GM18498 (cell line): ENCODE data around the gene MYO3A.

Source experiments
- ATAC-seq: cut with Tn5 transposase; IDR thresholded peaks from one replicate; pipeline ENCODE4 v1.9.1; 2021; ENCODE audit warnings: mild to moderate bottlenecking, moderate library complexity; ENCODE audit not compliant: unreplicated experiment

The MYO3A gene

DNA sequence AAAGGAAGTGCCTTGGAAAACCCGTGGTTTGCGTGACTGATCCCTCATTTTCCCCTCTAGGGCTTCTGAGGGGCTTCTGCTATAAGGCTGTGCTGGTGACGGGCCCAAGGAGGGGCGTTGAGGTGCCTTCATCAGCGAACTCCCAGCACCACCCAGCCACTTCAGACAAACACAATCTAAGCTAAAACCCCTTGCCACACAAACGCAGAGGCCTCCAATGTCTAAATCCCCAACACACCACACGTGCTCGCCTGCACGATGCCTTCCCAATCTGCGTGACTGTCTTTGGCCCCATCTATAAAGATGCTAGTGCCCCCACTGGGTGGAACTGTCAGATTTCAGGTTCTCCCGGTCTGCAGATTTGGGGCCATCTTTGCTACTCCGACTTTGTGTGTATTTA lies 278.5 kb downstream of the MYO3A start:
- no peak for ATAC-seq

DNA sequence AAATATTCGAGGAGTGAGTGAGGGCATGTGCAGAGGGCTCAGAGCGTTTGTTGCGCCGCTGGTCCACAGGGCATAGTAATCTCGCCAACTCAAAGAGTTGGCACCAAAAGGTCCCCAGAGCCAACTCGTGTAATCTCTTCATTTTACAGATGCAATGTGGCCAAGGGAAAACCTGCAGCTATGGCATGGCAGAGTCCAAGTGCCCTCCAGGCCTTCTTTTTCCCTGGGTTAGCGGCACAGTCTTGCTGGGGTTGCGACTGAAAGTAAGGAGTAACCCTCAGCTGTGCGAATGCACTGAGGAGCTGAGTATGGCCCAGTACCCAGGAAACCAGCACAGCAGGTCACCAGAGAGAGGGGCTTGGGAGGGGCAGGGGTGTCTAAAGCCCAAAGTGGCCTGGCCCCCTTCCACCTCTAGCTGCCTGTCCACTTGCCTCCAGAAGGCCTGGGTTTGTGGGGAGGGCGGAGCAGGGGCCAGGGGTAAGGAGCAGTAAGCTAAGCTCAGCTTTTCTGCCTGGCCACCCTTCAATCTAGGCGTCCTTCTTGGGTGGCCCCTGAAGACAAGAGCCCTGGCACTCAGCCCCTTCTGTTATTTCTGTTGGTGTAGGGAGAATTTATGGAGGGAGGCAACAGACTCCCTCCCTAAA lies 279.2 kb downstream of the MYO3A start:
- ATAC-seq = no peak

DNA sequence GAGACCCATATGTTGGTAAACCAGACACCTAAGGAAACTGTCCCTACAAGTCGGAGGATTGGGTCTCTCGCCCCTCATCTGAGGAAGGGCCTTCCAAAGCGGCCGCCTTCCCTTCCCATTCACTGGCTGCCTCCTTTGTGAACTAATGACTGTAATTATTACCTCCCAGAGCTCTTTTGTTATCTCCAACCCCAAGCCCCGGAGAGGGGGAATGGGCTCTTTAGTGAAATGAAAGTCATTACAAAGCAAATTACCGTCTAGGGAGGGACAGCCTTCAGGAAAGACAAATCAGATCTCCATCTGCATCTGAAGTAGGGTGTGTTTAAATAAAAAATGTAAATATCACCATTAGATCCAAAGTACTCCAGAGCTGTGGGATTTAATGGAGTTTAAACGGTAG lies 280.0 kb downstream of the MYO3A start:
- no peak for ATAC-seq

DNA sequence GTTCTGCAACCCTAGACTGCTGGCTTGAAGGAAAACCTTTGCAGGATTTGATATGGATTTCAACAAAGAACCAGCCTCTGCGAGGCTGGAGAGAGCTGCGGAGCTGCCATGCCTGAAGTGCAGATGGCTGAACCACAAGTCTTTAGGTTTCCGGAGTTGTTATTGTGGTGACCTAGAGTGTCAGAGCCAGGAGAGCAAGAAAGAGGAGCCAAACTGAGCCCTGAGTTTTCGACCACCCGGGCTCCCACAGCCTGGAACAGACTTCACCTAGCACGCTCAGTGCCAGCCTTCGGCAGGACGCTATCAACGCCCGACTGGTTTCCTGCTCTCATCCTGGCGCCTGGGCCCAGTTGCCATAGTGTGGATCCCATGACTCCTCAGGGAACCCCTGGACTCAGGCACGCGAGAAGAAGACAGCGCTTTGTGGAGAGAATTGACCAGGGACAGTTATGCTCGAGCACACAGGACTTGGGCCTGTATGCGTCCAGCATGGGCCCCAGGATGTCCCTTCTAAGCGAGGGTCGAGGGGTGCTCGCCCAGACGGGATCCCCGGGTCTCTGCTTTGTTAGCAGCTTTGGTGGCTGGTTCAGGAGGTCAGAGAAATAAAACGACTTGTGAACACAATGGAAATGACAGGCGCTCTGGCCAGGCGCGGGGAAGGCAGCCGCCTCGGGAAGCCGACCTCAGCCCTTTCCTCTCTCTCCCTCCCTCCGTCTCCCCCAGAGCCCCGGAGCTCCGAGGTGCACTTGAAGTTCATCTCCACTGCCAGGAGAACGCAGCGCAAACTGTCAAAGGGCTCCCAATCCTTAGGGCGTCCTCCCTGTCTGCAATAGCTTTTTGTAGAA lies 280.7 kb downstream of the MYO3A start:
- no peak for ATAC-seq

DNA sequence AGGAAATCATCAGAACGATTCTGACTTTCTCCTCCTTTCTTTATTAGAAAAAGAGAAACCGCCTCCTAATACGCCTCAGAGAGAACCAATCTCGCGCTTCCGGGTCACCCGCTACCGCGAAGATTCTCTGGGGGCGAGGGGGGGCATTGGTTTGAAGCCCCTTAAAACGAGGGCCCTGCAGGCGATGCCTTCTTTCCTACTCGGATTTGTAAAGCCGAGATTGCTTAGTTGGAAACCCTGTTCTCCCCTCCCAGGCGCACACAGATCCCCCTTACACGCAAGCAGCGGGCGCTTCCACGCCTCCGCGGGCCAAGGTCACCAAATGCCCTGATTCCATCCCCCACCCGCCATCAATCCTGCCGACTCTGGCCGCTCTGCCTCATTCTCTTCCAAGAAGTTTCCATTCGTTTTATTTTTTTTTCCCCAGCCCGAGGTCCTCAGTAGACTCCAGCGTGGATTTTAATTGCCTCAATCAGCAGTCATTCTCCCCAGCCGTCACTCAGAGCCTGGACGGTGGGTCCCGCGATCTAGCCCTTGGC lies 281.4 kb downstream of the MYO3A start:
- ATAC-seq = no peak

DNA sequence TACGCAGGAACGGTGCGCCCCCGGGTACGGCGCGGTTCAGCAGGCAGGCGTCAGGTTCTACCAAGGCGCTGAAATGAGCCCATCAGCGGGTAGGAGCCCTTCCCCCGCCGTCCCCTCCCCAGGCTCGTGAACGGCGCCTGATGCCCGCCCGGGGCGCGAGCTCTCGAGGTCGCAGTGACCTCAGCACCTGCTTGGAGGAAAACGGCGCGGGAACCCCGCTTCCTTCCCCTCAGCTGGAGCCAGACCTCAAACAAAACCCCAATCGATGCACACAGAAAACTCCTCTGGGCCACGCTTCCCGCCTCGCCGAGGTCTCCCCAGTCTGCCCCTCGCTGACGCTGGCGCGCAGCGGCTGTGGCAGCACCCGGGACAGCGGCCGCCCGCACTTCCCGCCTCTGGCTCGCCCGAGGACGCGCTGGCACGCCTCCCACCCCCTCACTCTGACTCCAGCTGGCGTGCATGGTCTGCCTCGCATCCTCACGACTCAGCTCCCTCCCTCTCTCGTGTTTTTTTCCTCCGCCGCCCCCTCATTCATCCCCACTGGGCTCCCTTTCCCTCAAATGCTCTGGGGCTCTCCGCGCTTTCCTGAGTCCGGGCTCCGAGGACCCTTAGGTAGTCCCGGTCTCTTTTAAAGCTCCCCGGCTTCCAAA lies 282.0 kb downstream of the MYO3A start:
- no peak for ATAC-seq

DNA sequence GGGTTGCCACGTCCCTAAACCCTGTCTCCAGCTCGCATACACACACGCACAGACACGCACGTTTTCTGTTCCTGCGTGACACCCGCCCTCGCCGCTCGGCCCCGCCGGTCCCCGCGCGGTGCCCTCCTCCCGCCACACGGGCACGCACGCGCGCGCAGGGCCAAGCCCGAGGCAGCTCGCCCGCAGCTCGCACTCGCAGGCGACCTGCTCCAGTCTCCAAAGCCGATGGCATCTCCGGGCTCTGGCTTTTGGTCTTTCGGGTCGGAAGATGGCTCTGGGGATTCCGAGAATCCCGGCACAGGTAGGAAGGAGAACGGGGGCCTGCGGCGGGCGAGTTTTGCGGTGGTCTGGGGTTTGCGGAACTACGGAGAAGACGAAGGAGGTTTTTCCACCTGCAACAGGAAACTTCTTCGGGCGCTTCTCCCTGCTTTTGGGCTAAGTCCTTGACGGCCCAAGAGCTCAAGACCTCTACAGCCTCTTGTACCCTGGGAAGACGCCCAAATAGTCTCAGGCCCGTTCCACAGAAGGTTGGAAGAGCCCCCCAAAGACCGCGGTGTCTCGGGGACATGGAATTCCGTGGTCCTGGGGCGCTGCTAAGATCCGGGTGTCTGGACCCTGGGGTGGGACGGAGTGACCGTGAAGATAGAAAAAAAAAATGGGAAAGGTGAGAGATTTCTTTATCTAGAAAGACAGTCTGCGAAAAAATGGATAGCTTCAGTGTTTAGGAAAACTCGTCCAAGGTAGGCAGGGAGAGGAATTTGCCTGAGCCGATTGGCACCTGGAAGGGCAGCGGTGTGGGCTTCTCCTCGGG lies 282.8 kb downstream of the MYO3A start, which contains the start of gene GAD2:
TSS of gene GAD2 (plus strand) at position 190 of the 811 bp plus-strand sequence. CDS start at position 226, 36 bp downstream.
- ATAC-seq = no peak

DNA sequence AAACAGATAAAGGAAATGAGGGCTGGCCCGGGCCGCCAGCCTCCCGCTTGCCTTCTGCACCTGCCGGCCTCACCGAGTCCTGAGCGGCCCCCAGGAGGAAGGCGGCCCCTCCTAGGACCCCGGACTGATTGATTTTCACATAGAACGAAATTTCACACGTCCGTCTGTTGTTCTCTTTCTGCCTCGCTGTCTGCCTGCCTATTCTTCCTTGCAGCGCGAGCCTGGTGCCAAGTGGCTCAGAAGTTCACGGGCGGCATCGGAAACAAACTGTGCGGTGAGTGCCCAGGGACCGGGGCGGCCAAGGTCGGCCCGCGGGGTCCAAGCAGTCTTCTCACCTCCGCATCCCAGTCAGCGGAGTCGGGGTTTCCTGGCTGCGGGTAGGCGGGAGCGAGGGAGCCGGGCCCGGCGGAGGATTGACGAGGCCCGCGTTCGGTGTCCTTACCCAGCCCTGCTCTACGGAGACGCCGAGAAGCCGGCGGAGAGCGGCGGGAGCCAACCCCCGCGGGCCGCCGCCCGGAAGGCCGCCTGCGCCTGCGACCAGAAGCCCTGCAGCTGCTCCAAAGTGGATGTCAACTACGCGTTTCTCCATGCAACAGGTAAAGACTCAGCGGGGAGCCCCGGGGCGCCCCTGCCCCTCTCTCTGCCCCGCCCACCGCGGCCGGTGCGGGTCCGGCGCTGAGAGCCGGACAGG lies 283.5 kb downstream of the MYO3A start:
- ATAC-seq = no peak

DNA sequence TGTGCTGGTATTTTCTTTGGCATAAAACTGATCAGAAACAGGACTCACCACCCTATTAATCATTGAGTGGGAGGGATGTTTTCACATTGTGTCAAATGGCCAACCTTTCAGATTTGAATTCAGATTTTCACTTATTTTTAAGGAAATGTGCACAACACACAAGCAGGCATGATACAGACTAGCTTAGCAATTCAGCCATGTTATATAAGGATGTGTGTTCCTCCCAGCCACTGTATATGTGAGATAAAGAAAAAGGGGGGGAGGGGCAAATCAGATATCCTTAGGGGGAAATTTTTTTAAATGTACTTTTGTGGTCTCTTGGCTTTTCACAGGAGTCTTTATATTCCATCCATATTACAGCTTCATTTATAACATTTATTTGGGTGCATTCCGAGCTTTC lies 285.6 kb downstream of the MYO3A start:
- ATAC-seq = no peak

DNA sequence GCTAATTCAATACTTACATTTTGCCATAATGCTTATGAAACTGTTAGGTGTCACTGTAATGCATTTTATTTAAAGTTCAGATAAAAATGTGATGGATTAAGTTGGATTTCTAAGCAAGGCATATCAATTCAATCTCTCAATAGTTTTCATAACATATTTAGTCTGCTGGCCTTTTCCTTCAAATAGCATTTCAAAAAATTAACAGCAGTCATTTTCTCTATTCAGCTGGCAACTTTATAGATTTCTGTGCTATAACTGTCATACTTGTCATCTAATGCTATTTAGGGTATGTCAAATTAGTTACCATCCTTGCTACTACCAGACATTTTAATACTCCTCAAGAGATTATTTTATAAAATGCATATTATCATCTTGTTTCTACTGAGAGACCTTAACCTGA lies 286.9 kb downstream of the MYO3A start:
- no peak for ATAC-seq

DNA sequence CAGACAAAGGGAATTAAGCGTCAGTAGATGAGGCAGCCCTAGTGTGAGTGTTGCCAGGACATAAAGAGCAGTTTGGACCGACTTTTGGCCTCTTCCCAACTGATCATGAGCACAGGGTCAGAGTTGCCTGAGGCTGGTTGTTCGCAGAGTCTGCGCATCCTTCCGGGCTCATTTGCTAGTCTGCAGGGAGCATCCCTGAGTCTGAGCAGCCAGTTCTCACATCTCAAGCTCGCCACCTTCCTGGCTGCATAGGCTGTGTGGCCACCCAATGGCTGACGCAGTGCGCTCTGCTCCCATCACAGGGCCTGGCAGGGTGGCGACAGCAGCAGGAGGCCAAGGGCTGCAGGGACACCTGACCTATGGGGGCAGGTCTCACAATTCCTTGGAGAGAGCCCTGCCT lies 287.5 kb downstream of the MYO3A start:
- no peak for ATAC-seq

DNA sequence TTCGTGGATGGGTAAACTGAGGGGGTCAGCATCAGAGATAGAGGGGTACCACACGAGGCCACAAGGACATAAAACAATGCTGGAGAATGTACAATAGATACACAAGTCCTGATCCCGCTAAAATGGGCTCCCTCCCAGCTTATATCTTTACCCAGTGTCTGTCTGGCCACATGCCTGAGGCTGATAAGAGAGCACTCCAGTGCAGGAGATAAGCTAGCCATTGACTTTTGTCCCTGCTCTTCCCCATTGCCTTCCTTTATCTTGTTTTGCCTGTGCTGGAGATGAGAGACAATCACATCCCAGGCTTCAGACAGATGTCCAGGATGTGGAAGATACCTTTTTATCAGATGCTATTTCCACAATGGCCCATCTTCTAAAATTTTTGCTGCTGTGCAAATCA lies 288.5 kb downstream of the MYO3A start:
- no peak for ATAC-seq

DNA sequence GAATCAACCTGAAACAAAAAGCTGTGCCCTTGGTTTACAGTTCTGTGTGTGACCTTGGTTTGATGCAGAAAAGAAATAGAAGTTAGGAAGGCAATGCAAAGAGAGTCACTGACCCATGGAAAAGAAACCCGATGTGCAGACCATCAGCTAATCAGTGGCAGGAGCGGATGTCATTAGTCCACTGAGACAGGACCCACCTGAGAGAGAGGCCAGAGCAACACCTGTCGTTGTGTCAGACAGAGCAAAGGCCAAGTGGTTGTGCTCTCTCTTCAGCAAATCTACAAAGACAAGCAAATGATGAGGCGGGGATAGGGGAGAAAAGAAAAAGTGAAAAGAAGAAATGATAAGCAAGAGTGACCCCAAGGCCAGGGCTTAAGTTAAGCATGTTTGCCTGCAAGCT lies 291.3 kb downstream of the MYO3A start:
- ATAC-seq = no peak

DNA sequence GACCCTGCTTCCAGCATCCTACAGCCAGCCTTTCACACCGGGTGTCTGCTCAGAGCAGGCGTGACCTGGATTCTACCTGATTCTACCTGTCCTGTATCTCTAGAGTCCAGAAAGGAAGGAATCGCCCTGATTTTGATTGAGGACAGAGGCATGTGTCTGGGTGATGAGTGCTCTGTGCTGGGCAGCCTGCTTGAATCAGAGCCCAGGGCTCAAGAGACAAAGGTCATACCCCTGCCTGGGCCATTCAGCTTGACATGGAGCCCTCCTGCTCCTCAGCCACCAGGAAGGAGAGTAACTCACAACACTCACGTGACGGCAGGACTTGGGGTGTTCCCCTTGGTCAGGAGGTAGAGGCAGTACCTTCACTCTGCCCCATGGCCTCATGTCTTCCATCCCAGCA lies 293.8 kb downstream of the MYO3A start:
- no peak for ATAC-seq

DNA sequence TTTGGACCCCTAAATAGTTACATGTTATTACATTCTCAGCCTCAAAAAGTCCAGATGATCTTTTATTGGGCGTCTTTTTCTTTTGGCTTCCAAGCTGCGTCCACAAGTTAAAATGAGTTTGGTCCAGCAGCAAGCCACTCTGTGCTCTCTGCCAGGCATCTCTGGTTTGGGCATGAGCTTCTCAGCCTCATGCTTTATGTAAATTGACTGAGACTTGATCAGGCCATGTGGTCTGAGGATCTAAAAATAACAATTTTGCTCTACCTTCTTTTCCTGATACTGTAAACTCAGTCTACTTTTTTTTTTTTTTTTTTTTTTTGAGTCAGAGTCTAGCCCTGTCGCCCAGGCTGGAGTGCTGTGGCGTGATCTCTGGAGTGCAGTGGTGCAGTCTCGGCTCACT lies 298.1 kb downstream of the MYO3A start:
- no peak for ATAC-seq

DNA sequence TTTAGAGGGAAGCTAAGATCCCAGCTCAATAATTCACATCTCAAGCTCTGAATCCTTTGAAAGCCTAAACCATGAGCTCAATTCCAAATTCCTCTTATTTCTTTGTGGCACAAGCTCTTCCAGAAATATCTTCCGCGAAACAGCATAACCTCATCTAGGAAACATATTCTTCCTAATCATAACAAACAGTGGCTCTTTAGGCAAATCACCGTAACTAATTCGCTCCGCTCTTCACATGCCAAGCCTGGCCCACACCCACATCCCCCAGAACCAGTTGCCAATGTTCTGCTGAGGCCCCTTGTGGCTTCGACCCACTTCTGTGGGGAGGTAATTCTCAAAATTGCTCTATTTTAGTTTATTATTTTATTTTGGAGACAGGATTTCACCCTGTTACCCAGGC lies 301.7 kb downstream of the MYO3A start:
- no peak for ATAC-seq

DNA sequence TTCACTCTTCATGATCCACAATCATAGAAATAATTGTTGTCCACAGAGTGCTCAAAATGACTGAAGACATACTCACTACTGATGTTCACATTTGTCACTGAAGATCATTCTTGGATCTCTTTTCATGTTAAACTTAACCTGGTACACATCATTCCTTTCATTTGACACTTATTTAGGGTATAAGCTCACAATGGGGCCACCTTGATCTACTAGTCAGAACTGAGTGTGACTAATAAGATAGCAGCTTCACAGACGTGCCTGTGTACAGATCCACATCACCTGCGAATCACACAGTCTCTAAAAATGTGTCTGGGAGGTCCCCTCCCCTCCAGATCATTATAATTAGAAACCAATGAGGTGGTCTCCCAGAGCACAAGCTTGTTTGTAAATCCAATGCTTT lies 304.3 kb downstream of the MYO3A start:
- ATAC-seq = no peak

DNA sequence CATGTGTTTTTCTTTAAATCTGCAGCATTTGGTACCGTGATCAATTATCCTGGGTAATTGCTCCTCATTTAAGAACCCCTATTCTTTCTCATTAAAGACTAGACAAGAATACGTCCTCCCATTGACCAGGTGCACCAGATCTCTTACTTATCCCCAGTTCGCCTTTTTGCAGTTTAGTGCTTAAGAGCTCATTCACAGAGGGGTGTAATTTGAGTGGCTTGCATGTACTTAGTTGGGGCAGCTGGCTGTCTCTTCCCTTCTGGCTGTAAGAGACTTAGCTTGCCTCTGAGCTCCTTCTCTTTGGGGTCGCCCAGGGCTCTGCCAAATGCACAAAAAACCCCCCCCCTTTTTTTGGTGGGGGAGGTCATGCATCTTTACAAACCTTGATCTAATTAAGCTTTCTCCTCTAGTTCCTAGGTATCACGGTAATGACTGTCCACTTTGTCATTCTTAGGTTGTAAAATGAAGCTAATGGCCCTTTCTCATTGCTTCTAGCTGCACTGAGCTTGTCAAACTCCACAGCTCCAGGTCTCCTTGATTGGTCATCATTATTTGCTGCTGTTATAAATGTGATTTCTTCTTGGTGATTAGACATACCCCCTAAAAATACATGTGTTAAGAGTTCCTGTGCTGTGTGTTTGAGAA lies 308.8 kb downstream of the MYO3A start:
- no peak for ATAC-seq

DNA sequence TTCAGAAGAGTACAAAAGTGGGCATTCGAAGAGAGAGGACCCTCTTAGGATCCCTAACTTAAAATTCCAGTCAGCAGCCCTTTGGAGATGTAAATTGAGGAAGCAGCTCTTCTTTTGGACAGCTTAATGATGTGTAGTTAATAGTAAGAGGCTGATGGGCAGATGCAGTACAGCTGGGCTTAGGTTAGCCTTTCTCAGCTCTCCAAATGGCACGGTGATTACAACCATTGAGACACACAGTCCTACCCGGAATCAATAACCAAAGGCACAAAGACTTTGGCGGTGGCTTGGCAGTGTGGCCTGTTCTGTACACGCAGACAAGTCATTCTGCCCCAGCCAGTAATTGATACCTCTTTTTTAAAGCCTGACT lies 309.3 kb downstream of the MYO3A start:
- no peak for ATAC-seq

DNA sequence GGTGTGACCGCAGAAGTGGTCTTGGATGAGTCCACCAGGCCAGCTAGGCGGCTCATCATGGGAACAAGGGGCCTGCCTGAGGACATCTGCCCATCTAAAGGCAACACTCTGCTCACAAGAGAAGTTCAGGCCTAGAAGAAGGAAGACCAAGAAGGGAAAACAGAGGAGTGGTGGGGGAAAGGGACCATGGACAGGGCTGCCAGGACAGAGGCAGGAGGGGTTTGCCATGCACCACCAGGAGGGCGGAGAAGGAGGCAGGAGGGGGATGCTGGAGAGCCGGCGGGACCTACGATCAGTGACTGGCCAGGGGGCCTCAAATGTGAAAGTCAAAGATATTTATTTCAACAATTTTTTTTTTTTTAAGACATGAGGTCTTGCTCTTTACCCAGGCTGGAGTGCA lies 315.7 kb downstream of the MYO3A start:
- no peak for ATAC-seq
